ENCODE results near the gene PARD3B. TPM values are rescaled to one million over a fixed set of nuclear protein-coding genes. Genes with fewer than 3 reads are reported as not detected.
A peak's percentile ranks its signal among the peaks of the same experiment; 100 is the strongest.

PARD3B gene
- total and polyA plus RNA-seq, 2 of the 13 experiments (the other 11 are each of a cell fraction or from before 2014, with no cell fraction given): 0.71 to 2.3 TPM

DNA sequence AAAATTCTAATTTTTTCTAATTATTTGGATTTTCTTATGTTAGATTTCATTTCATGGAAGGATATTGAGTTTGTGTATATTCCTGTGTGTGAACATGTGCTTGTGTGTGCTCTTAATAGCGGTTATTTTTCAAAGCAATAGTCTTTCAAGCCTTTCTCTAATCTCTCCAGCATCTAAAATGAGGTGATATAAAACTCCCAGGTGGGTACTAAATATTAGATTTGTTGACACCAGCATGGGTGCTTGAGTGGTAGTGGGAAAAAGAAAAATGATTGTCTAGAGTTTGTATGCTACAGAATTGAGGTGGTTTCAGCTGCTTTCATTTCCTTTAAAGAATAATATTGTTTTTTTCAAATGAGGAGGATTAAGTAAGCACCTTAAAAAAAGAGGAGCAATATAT is 296.8 kb downstream of the PARD3B start:
- Histone ChIP-seq H3K4me3 (replicated peaks in 1 of 3; ENCODE audit: insufficient read depth in 1 of 3, low read depth in 2 of 3, low read length in 3 of 3) (no peak overlapping the region), H3K9ac (ENCODE audit: insufficient read depth, low read depth, low read length) (no peak overlapping the region), H3K4me1 (ENCODE audit: insufficient read depth, low read length) (no peaks in the 10 kb centered on the region), H3K27me3 (ENCODE audit: control insufficient read depth in 1 of 2, insufficient read depth in 2 of 2, low read length in 2 of 2) (no peaks in the 10 kb centered on the region), H2AFZ (ENCODE audit: low read length) (no peak overlapping the region), H4K20me1 (ENCODE audit: insufficient read depth, low read length) (no peaks in the 10 kb centered on the region), H3K79me2 (ENCODE audit: insufficient read depth, low read length) (no peaks in the 10 kb centered on the region), H3K9me3 (ENCODE audit: low read length) (peaks cover 46% of the 10 kb centered on the region), H3K27ac (ENCODE audit: extremely low read length, insufficient read depth, low read length) (no peak overlapping the region), H3K36me3 (replicated peaks in 1 of 2; ENCODE audit: control insufficient read depth in 1 of 2, insufficient read depth in 2 of 2, low read length in 2 of 2) (no peaks in the 10 kb centered on the region), H3K4me2 (ENCODE audit: low read depth, low read length) (no peak overlapping the region)
- no peak for ATAC-seq
- no TSS peak for BruUV-seq (replicated peaks)
- in situ Hi-C loops (cut with HindIII; ENCODE audit: extremely low pct_ligation_motif_present, low pct_unique_long_range_greater_than_20kb) (no loop called here), intact Hi-C loops (cut with micrococcal nuclease; ENCODE audit: unreplicated experiment) (no loop called here)
- no peak for FAIRE-seq
- ChIA-PET CTCF (ENCODE audit: low intra/inter-chr PET ratio, low total read pairs) (no interaction called here), POLR2A (no interaction called here)
- DNase-seq (ENCODE audit: low spot score): no peak
- 32% methylated on average over 1 of the region's 1 CpG for WGBS (ENCODE audit: low lambda C conversion rate)
- no peak for TF ChIP-seq ZNF720 (CRISPR knock-in tag; IDR thresholded peaks at IDR 0.05)
- TF ChIP-seq, protein P1, sequence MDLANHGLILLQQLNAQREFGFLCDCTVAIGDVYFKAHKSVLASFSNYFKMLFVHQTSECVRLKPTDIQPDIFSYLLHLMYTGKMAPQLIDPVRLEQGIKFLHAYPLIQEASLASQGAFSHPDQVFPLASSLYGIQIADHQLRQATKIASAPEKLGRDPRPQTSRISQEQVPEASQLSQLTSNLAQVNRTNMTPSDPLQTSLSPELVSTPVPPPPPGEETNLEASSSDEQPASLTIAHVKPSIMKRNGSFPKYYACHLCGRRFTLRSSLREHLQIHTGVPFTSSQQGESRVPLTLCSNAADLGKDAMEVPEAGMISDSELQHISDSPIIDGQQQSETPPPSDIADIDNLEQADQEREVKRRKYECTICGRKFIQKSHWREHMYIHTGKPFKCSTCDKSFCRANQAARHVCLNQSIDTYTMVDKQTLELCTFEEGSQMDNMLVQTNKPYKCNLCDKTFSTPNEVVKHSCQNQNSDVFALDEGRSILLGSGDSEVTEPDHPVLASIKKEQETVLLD (CRISPR knock-in tag; IDR thresholded peaks at IDR 0.05; ENCODE audit: low read depth): no peak

DNA sequence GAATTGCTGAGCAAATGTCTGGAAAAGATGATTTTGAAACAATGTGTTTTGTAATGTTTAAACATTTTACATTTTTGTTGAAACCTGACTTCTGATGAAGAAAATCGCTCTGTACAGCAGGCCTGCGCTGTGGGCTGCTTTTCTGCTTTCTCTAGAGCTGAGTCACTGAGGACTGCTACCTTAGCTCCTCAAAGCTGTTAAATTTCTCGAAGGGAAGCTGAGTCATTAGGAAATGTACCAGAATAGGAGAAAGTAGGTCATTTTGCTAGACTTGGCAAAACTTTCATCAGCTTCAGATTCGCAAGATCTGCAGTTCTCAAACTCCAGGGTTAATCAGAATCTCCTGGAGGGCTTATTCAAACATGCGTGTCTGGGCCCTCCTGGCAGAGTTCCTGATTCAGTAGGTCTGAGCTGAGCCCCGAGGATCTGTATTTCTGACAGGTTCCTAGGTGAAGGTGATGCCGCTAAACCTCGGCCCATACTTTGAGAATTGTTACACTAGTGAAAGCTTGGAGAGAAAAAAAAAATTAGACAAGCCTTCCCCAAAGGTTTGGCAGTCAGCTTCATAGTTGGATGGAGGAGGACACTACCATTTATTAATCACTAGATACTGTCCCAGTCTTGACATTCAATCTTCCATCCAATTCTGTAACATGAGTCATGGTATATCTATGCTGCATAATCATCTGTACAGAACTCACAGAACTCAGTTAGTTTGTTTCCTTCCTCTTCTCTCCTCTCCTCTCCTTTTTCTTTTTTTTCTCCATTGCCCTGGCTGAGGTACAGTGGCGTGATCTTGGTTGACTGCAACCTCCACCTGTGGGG is 297.6 kb downstream of the PARD3B start:
- no peak overlapping the region for H3K9ac ChIP-seq (ENCODE audit: insufficient read depth, low read depth, low read length)
- FAIRE-seq (no peak), DNase-seq (ENCODE audit: low spot score) (no peak), ATAC-seq (no peak)
- ChIA-PET CTCF (ENCODE audit: low intra/inter-chr PET ratio, low total read pairs) (no interaction called here), POLR2A (no interaction called here)
- H3K36me3 ChIP-seq (replicated peaks in 1 of 2; ENCODE audit: control insufficient read depth in 1 of 2, insufficient read depth in 2 of 2, low read length in 2 of 2): no peaks in the 10 kb centered on the region
- BruUV-seq (replicated peaks): no TSS peak
- H3K4me3 ChIP-seq (replicated peaks in 1 of 3; ENCODE audit: insufficient read depth in 1 of 3, low read depth in 2 of 3, low read length in 3 of 3): no peak overlapping the region
- peaks cover 46% of the 10 kb centered on the region for H3K9me3 ChIP-seq (ENCODE audit: low read length)
- 40% methylated on average over 9 of the region's 9 CpGs for WGBS (ENCODE audit: low lambda C conversion rate)
- intact Hi-C loops (cut with micrococcal nuclease; ENCODE audit: unreplicated experiment) (no loop called here), in situ Hi-C loops (cut with HindIII; ENCODE audit: extremely low pct_ligation_motif_present, low pct_unique_long_range_greater_than_20kb) (no loop called here)
- H3K27me3 ChIP-seq (ENCODE audit: control insufficient read depth in 1 of 2, insufficient read depth in 2 of 2, low read length in 2 of 2): no peaks in the 10 kb centered on the region
- H3K79me2 ChIP-seq (ENCODE audit: insufficient read depth, low read length): no peaks in the 10 kb centered on the region
- H3K27ac ChIP-seq (ENCODE audit: extremely low read length, insufficient read depth, low read length): no peak overlapping the region
- peak in 1 of 2 experiments; percentile 26; a peak in 1 of 4 replicates for TF ChIP-seq MAFK (conservative IDR thresholded peaks at IDR 0.05 in 1 of 2, IDR thresholded peaks at IDR 0.05 in 1 of 2; ENCODE audit: low read length in 2 of 2)
- TF ChIP-seq, protein P2, sequence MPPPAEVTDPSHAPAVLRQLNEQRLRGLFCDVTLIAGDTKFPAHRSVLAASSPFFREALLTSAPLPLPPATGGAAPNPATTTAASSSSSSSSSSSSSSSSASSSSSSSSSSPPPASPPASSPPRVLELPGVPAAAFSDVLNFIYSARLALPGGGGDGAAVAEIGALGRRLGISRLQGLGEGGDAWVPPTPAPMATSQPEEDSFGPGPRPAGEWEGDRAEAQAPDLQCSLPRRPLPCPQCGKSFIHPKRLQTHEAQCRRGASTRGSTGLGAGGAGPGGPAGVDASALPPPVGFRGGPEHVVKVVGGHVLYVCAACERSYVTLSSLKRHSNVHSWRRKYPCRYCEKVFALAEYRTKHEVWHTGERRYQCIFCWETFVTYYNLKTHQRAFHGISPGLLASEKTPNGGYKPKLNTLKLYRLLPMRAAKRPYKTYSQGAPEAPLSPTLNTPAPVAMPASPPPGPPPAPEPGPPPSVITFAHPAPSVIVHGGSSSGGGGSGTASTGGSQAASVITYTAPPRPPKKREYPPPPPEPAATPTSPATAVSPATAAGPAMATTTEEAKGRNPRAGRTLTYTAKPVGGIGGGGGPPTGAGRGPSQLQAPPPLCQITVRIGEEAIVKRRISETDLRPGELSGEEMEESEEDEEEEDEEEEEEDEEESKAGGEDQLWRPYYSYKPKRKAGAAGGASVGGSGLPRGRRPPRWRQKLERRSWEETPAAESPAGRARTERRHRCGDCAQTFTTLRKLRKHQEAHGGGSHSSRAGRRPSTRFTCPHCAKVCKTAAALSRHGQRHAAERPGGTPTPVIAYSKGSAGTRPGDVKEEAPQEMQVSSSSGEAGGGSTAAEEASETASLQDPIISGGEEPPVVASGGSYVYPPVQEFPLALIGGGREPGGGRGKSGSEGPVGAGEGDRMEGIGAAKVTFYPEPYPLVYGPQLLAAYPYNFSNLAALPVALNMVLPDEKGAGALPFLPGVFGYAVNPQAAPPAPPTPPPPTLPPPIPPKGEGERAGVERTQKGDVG (CRISPR knock-in tag; IDR thresholded peaks at IDR 0.05; ENCODE audit: borderline replicate concordance): no peak
- no peaks in the 10 kb centered on the region for H4K20me1 ChIP-seq (ENCODE audit: insufficient read depth, low read length)
- H3K4me1 ChIP-seq (ENCODE audit: insufficient read depth, low read length): no peaks in the 10 kb centered on the region
- H2AFZ ChIP-seq (ENCODE audit: low read length): no peak overlapping the region
- no peak overlapping the region for H3K4me2 ChIP-seq (ENCODE audit: low read depth, low read length)

All from HepG2 (cell line).